Measurements from ENCODE around the gene UBE2I. TPM values are rescaled to one million over a fixed set of nuclear protein-coding genes. Genes with fewer than 3 reads are reported as not detected.

Gene UBE2I
- total RNA-seq, 1 experiment from 2014 or later = 290 TPM

DNA sequence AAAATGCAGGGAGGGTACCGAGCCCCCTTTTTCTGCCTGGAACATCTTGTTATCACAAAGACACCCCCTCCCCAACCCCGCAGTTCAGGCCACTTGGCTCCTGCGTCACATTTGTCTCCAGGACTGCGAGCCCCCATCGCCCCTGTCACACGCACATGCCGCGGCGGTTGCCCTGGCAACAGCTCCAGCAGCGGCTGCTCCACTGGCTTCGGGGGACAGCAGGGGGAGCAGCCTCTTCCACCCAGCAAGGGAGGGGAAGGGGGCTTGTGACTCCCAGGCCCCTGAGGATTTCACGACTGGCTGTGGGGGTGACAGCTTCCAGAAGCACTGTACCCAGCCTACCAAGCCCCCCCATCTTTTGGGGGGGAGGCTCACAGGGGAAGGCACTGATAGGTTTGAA lies 26.6 kb downstream of the UBE2I start:
- no peaks in the 10 kb centered on the region for H3K79me1 ChIP-seq (ENCODE audit: insufficient read depth, low read depth, low read length, poor library complexity, severe bottlenecking)
- no peak overlapping the region for H4K8ac ChIP-seq (replicated peaks; ENCODE audit: insufficient read length, low read depth, low read length)
- H2BK12ac ChIP-seq (ENCODE audit: insufficient read length, low read depth, low read length) = no peak overlapping the region
- H3K4me3 Mint-ChIP-seq = no peak overlapping the region
- H3K4me1 ChIP-seq (ENCODE audit: insufficient read depth, low read length) = no peaks in the 10 kb centered on the region
- H3K23me2 ChIP-seq (ENCODE audit: insufficient read length, low read depth, low read length, poor library complexity, severe bottlenecking) = peaks cover 20% of the 10 kb centered on the region
- peaks cover 52% of the 10 kb centered on the region for H3K27me3 Mint-ChIP-seq (ENCODE audit: low read depth)
- no peaks in the 10 kb centered on the region for H3K36me3 Mint-ChIP-seq (ENCODE audit: insufficient read depth in 1 of 3, low read depth in 3 of 3)
- H2BK15ac ChIP-seq (ENCODE audit: low read depth, low read length) = no peak overlapping the region
- peaks cover 12 to 18% of the 10 kb centered on the region in 2 experiments for H3K4me1 Mint-ChIP-seq
- no peak overlapping the region for H3K9ac ChIP-seq (ENCODE audit: extremely low read depth, insufficient read length, low read length)
- no peak overlapping the region for H2AK5ac ChIP-seq (ENCODE audit: insufficient read length, low read length)
- no peak overlapping the region for H3K4ac ChIP-seq (ENCODE audit: low read depth, low read length)
- H3K14ac ChIP-seq (ENCODE audit: insufficient read depth, low read length) = no peak overlapping the region
- no peak overlapping the region for H2AFZ ChIP-seq (ENCODE audit: low read length)
- H3K27me3 ChIP-seq (ENCODE audit: insufficient read depth, low read length) = peaks cover 16% of the 10 kb centered on the region; the same call in 1 of the 2 replicates
- H3K18ac ChIP-seq (ENCODE audit: insufficient read length, low read depth, low read length) = no peak overlapping the region
- no peak overlapping the region for H2BK20ac ChIP-seq (ENCODE audit: low read depth, low read length, poor library complexity, severe bottlenecking)
- no peaks in the 10 kb centered on the region for H3K9me3 Mint-ChIP-seq
- no peaks in the 10 kb centered on the region for H3K79me2 ChIP-seq (ENCODE audit: insufficient read depth, low read length)
- no peak overlapping the region for H3K56ac ChIP-seq (ENCODE audit: insufficient read length, low read depth, low read length)
- H2BK120ac ChIP-seq (ENCODE audit: low read depth, low read length, poor library complexity, severe bottlenecking) = no peak overlapping the region
- H4K91ac ChIP-seq (ENCODE audit: insufficient read length, low read depth, low read length) = no peak overlapping the region
- no peaks in the 10 kb centered on the region for H4K20me1 ChIP-seq (ENCODE audit: control insufficient read depth, insufficient read depth, insufficient read length)
- no peak overlapping the region for H2BK5ac ChIP-seq (ENCODE audit: insufficient read length, low read length)
- no peak for DNase-seq
- no peak overlapping the region for H3T11ph ChIP-seq (ENCODE audit: low read length)
- H3K23ac ChIP-seq (ENCODE audit: insufficient read length, low read depth, low read length) = no peak overlapping the region
- H4K5ac ChIP-seq (ENCODE audit: insufficient read length, low read depth, low read length) = no peak overlapping the region
- no peak overlapping the region for H3K27ac Mint-ChIP-seq
- TF ChIP-seq CTCF (conservative IDR thresholded peaks at IDR 0.05) = 0 out of 3 replicates have a peak, but pooled peaks have one; percentile 26
- no peak overlapping the region for H3K4me2 ChIP-seq (ENCODE audit: insufficient read depth, insufficient read length, low read length)
- no peaks in the 10 kb centered on the region for H3K9me3 ChIP-seq (ENCODE audit: control insufficient read depth, low read depth, low read length)
- WGBS (ENCODE audit: extremely low coverage, insufficient read length, low lambda C conversion rate) = no CpG with 5 or more reads among the region's 12 CpGs
- H3K27ac ChIP-seq (ENCODE audit: insufficient read length, low read depth, low read length) = no peak overlapping the region

Measured in H9 (cell line).